Progenitor cell of endocrine pancreas (in vitro differentiated cells): ENCODE data around the gene PTBP3. TPM values are rescaled to one million over a fixed set of nuclear protein-coding genes. Genes with fewer than 3 reads are reported as not detected.

Experiments used
- DNase-seq: peaks from one replicate; pipeline ENCODE4 v3.0.0; 2021; ENCODE audit warnings: low spot score; ENCODE audit not compliant: unreplicated experiment
- H3K27ac Mint-ChIP-seq: 2 replicates; pipeline ENCODE4 v1.8.0; 2021; ENCODE audit warnings: mild to moderate bottlenecking, moderate library complexity, mixed read lengths
- H3K27me3 Mint-ChIP-seq: 2 replicates; pipeline ENCODE4 v1.8.0; 2021; ENCODE audit warnings: mixed read lengths
- H3K36me3 Mint-ChIP-seq: 2 replicates; pipeline ENCODE4 v1.8.0; 2022; ENCODE audit warnings: mixed read lengths; ENCODE audit not compliant: insufficient read depth
- H3K4me1 Mint-ChIP-seq: 2 replicates; pipeline ENCODE4 v1.8.0; 2021; ENCODE audit warnings: low read depth, mixed read lengths
- H3K4me3 Mint-ChIP-seq: 2 replicates; pipeline ENCODE4 v1.8.0; 2021; ENCODE audit warnings: low read depth, mild to moderate bottlenecking, moderate library complexity, mixed read lengths
- H3K9me3 Mint-ChIP-seq: 2 replicates; pipeline ENCODE4 v1.8.0; 2021; ENCODE audit warnings: low read depth, mixed read lengths
- CTCF ChIP-seq: fragments of 200-600 bp; sonication (generic); IDR thresholded peaks from one replicate; pipeline ENCODE4 v1.5.0; 2021; ENCODE audit warnings: antibody characterized with exemption, mild to moderate bottlenecking; ENCODE audit not compliant: unreplicated experiment
- total RNA-seq: library from RNA; stranded (reverse); gene quantifications from 2 replicates; pipeline ENCODE4 v1.2.1, GENCODE V29; 2021

Gene PTBP3
- total RNA-seq, 1 donor from 2014 or later, result 67.1 TPM

DNA sequence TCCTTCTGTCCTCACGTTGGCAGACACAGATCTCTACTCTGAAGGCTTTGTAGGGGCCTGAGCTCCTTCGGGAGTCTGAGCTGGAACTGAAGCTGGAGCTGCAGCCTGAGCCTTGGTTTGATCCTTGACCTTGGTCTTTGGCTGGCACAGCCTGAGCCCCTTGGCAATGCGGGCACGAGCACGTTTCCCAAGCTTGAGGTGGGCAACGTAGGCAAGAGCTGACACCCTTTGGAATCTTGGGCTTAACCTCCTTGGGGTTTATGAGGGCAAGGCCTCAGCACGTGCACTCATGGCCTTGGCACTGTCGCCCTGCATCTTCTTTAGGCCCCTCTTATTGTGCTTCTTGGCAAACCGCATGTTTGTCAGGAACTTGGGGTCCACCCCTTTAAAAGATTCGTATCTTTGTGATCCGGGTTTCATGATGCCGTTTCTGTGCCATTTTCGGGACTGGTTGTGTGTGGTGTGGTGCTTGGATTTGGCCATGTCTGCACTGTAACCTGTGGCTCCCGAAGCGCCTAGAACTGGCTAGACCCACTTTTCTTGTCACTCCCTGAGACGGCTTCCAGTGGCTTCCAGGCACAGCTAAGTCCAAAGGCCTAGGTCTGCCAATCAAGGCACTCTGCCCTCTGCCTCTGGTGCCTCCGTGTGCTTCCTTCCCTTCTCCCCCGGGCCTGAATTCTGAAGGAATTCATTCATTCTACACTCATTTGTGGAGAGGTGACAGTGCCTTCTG is 159.8 kb downstream of the PTBP3 start:
- TF ChIP-seq CTCF, result no peak
- Mint-ChIP-seq H3K4me3 (peak overlapping the region; percentile 80), H3K4me1 (peaks cover 45% of the 10 kb centered on the region), H3K27me3 (peaks cover 12% of the 10 kb centered on the region), H3K27ac (peak overlapping the region; percentile 80), H3K36me3 (peaks cover 9% of the 10 kb centered on the region), H3K9me3 (no peaks in the 10 kb centered on the region)
- no peak for DNase-seq

DNA sequence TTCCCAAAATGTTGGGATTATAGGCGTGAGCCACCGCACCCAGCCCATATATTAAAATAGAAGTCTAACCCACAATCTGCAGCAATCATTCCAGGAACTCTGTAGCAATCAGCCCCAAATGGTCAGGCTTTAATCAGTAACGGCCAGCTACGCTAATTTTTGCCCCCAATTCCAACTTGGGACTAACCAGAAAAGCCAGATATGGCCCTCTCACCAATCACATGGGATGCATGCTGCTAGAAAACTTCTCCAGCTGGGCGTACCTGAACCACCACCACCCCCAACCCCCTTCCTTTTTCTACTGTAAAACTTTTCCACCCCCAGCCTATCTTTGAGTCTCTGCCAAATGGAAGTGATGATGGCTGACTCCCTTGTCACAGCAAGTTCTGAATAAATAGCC is 162.5 kb downstream of the PTBP3 start:
- DNase-seq, result no peak
- H3K4me3 Mint-ChIP-seq, result no peak overlapping the region
- peaks cover 4% of the 10 kb centered on the region for H3K27me3 Mint-ChIP-seq
- H3K4me1 Mint-ChIP-seq, result peaks cover 43% of the 10 kb centered on the region
- H3K27ac Mint-ChIP-seq, result peak overlapping the region; percentile 40
- no peaks in the 10 kb centered on the region for H3K9me3 Mint-ChIP-seq
- no peak for TF ChIP-seq CTCF
- peaks cover 9% of the 10 kb centered on the region for H3K36me3 Mint-ChIP-seq

DNA sequence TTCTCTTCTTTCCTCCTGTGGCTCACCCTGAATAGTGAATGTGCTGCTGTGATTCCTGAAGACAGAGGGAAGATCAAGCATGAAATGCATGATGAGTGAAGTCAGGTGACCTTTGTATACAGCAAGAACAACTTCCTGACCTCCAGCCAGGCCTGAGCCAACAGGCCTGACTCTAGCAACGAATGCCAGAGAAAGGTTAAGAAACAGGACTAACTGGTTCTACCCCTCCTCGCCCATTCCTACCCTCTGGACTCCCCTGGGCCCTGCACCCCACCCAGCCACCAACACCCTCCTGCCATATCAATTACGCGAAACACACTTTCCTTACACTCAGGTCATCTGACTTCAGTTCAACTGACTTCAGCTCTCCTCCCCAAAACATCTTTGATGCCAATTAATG is 163.2 kb downstream of the PTBP3 start:
- Mint-ChIP-seq H3K27ac (peak overlapping the region; percentile 74), H3K27me3 (no peaks in the 10 kb centered on the region), H3K36me3 (peaks cover 9% of the 10 kb centered on the region), H3K4me1 (peaks cover 36% of the 10 kb centered on the region), H3K4me3 (peak overlapping the region; percentile 35), H3K9me3 (no peaks in the 10 kb centered on the region)
- no peak for DNase-seq
- no peak for TF ChIP-seq CTCF

- TF ChIP-seq CTCF, result no peak
- H3K9me3 Mint-ChIP-seq, result no peaks in the 10 kb centered on the region
- peak overlapping the region; percentile 79 for H3K27ac Mint-ChIP-seq
- peaks cover 36% of the 10 kb centered on the region for H3K4me1 Mint-ChIP-seq
- no peak for DNase-seq
- no peaks in the 10 kb centered on the region for H3K27me3 Mint-ChIP-seq
- H3K36me3 Mint-ChIP-seq, result peaks cover 9% of the 10 kb centered on the region
- H3K4me3 Mint-ChIP-seq, result no peak overlapping the region
Measured at GRCh38 chr9:112169368-112169767, 164.1 kb downstream of the PTBP3 start.

- no peak for TF ChIP-seq CTCF
- Mint-ChIP-seq H3K27ac (no peak overlapping the region), H3K36me3 (peaks cover 9% of the 10 kb centered on the region), H3K4me3 (no peak overlapping the region), H3K9me3 (no peaks in the 10 kb centered on the region), H3K4me1 (peaks cover 29% of the 10 kb centered on the region), H3K27me3 (no peaks in the 10 kb centered on the region)
- DNase-seq, result no peak
Measured at GRCh38 chr9:112168197-112168596, 165.2 kb downstream of the PTBP3 start.

Other genes starting within 250 kb of the PTBP3 start
- 40.2 and 41.1 TPM in 2 replicates for gene SUSD1, start 158.3 kb downstream of the PTBP3 start, total RNA-seq
- gene HSDL2, start 46.5 kb upstream of the PTBP3 start, total RNA-seq, result 25.9 and 27.8 TPM in 2 replicates
- gene KIAA1958, start 153.2 kb upstream of the PTBP3 start, total RNA-seq, result 51.1 and 55.3 TPM in 2 replicates